ENCODE data around the gene SOS2.

SOS2 gene

GRCh38 chr14:50230701-50231474 is 490 bp downstream of the SOS2 start:
- in situ Hi-C loops (cut with HindIII; ENCODE audit: low sequenced_read_pairs), result no loop called here
- peak; percentile 22 for DNase-seq (ENCODE audit: low read depth)
- H3K4me3 ChIP-seq (ENCODE audit: low read depth, low read length), result peak overlapping the region; percentile 82
- TF ChIP-seq CTCF (IDR thresholded peaks at IDR 0.05; ENCODE audit: low read depth, low read length, missing control alignments), result no peak

GRCh38 chr14:50230401-50230700 is 1.0 kb downstream of the SOS2 start:
- in situ Hi-C loops (cut with HindIII; ENCODE audit: low sequenced_read_pairs), result no loop called here
- TF ChIP-seq CTCF (IDR thresholded peaks at IDR 0.05; ENCODE audit: low read depth, low read length, missing control alignments), result no peak
- peak overlapping the region; percentile 82 for H3K4me3 ChIP-seq (ENCODE audit: low read depth, low read length)
- no peak for DNase-seq (ENCODE audit: low read depth)

- no peak for DNase-seq (ENCODE audit: low read depth)
- H3K4me3 ChIP-seq (ENCODE audit: low read depth, low read length), result peak overlapping the region; percentile 82
- no peak for TF ChIP-seq CTCF (IDR thresholded peaks at IDR 0.05; ENCODE audit: low read depth, low read length, missing control alignments)
- in situ Hi-C loops (cut with HindIII; ENCODE audit: low sequenced_read_pairs), result no loop called here
Measured at GRCh38 chr14:50229681-50230080, 1.7 kb downstream of the SOS2 start.

- DNase-seq (ENCODE audit: low read depth), result no peak
- TF ChIP-seq CTCF (IDR thresholded peaks at IDR 0.05; ENCODE audit: low read depth, low read length, missing control alignments), result no peak
- H3K4me3 ChIP-seq (ENCODE audit: low read depth, low read length), result no peak overlapping the region
- in situ Hi-C loops (cut with HindIII; ENCODE audit: low sequenced_read_pairs), result no loop called here
Measured at GRCh38 chr14:50228313-50228712, 3.1 kb downstream of the SOS2 start.

GRCh38 chr14:50225974-50226297 is 5.4 kb downstream of the SOS2 start:
- DNase-seq (ENCODE audit: low read depth), result no peak
- no peak overlapping the region for H3K4me3 ChIP-seq (ENCODE audit: low read depth, low read length)
- TF ChIP-seq CTCF (IDR thresholded peaks at IDR 0.05; ENCODE audit: low read depth, low read length, missing control alignments), result no peak
- in situ Hi-C loops (cut with HindIII; ENCODE audit: low sequenced_read_pairs), result no loop called here

GRCh38 chr14:50225067-50225973 is 6.1 kb downstream of the SOS2 start:
- peak overlapping the region; percentile 1 for H3K4me3 ChIP-seq (ENCODE audit: low read depth, low read length)
- DNase-seq (ENCODE audit: low read depth), result peak; percentile 73
- TF ChIP-seq CTCF (IDR thresholded peaks at IDR 0.05; ENCODE audit: low read depth, low read length, missing control alignments), result no peak
- in situ Hi-C loops (cut with HindIII; ENCODE audit: low sequenced_read_pairs), result no loop called here

Data from astrocyte of the cerebellum (primary cell).